GM12801 (cell line): ENCODE measurements around the gene DSTYK.

Source experiments
- CTCF ChIP-seq: IDR thresholded peaks from one replicate; pipeline ENCODE4 v1.5.1; 2011; ENCODE audit warnings: control low read depth; ENCODE audit not compliant: insufficient read length; ENCODE audit errors: extremely low read depth

The DSTYK gene

GRCh38 chr1:205239078-205239477, 27.6 kb upstream of the DSTYK start:
- TF ChIP-seq CTCF: no peak

- TF ChIP-seq CTCF: no peak
Measured at GRCh38 chr1:205237526-205238484, 26.3 kb upstream of the DSTYK start.

- no peak for TF ChIP-seq CTCF
Measured at GRCh38 chr1:205236951-205237475, 25.5 kb upstream of the DSTYK start.

GRCh38 chr1:205236526-205236925, 25.0 kb upstream of the DSTYK start:
- no peak for TF ChIP-seq CTCF

GRCh38 chr1:205235951-205236350, 24.4 kb upstream of the DSTYK start:
- no peak for TF ChIP-seq CTCF

- no peak for TF ChIP-seq CTCF
Measured at GRCh38 chr1:205232945-205233397, 21.5 kb upstream of the DSTYK start.

GRCh38 chr1:205232127-205232820, 20.8 kb upstream of the DSTYK start:
- TF ChIP-seq CTCF: no peak
